Type B pancreatic cell (in vitro differentiated cells): Measurements from ENCODE around the gene HSP90AB1. TPM values are rescaled to one million over a fixed set of nuclear protein-coding genes. Genes with fewer than 3 reads are reported as not detected.

Experiments
- DNase-seq: peaks from one replicate; pipeline ENCODE4 v3.0.0; 2021; ENCODE audit warnings: mixed read lengths; ENCODE audit not compliant: unreplicated experiment; ENCODE audit errors: extremely low spot score
- H3K27ac Mint-ChIP-seq: 2 replicates; pipeline ENCODE4 v1.8.0; 2021; ENCODE audit warnings: mild to moderate bottlenecking, mixed read lengths
- H3K27me3 Mint-ChIP-seq: 2 replicates; pipeline ENCODE4 v1.8.0; 2021; ENCODE audit warnings: mixed read lengths
- H3K36me3 Mint-ChIP-seq: 2 replicates; pipeline ENCODE4 v1.8.0; 2021; ENCODE audit warnings: mixed read lengths
- H3K4me1 Mint-ChIP-seq: one replicate; pipeline ENCODE4 v1.8.0; 2021; ENCODE audit warnings: mixed read lengths; ENCODE audit not compliant: unreplicated experiment
- H3K4me3 Mint-ChIP-seq: 2 replicates; pipeline ENCODE4 v1.8.0; 2021; ENCODE audit warnings: mild to moderate bottlenecking, mixed read lengths
- H3K9me3 Mint-ChIP-seq: 2 replicates; pipeline ENCODE4 v1.8.0; 2021; ENCODE audit warnings: mixed read lengths
- CTCF ChIP-seq: fragments of 200-600 bp; sonication (generic); conservative IDR thresholded peaks from 2 replicates; pipeline ENCODE4 v1.5.0; 2021; ENCODE audit warnings: antibody characterized with exemption, mild to moderate bottlenecking
- total RNA-seq: library from RNA; stranded (reverse); gene quantifications from 2 replicates; pipeline ENCODE4 v1.2.1, GENCODE V29; 2021; ENCODE audit warnings: low replicate concordance

The HSP90AB1 gene
- total RNA-seq, 1 donor from 2014 or later = 1,082 TPM

- Mint-ChIP-seq H3K4me1 (peaks cover 15% of the 10 kb centered on the region), H3K27me3 (no peaks in the 10 kb centered on the region), H3K27ac (no peak overlapping the region), H3K4me3 (no peak overlapping the region), H3K36me3 (no peaks in the 10 kb centered on the region), H3K9me3 (no peaks in the 10 kb centered on the region)
- TF ChIP-seq CTCF = no peak
- DNase-seq = no peak
Measured at GRCh38 chr6:44202332-44202971, 44.4 kb upstream of the HSP90AB1 start.

- TF ChIP-seq CTCF = no peak
- DNase-seq = no peak
- Mint-ChIP-seq H3K27ac (peak overlapping the region; percentile 48), H3K9me3 (no peaks in the 10 kb centered on the region), H3K4me3 (no peak overlapping the region), H3K27me3 (no peaks in the 10 kb centered on the region), H3K4me1 (peaks cover 17% of the 10 kb centered on the region), H3K36me3 (no peaks in the 10 kb centered on the region)
Measured at GRCh38 chr6:44202972-44203750, 43.7 kb upstream of the HSP90AB1 start.

GRCh38 chr6:44203955-44204354 lies 42.9 kb upstream of the HSP90AB1 start:
- H3K4me3 Mint-ChIP-seq = no peak overlapping the region
- H3K27me3 Mint-ChIP-seq = no peaks in the 10 kb centered on the region
- H3K36me3 Mint-ChIP-seq = no peaks in the 10 kb centered on the region
- H3K9me3 Mint-ChIP-seq = no peaks in the 10 kb centered on the region
- no peak for DNase-seq
- peaks cover 22% of the 10 kb centered on the region for H3K4me1 Mint-ChIP-seq
- peak overlapping the region; percentile 15 for H3K27ac Mint-ChIP-seq
- TF ChIP-seq CTCF = no peak

GRCh38 chr6:44207966-44208365 lies 38.9 kb upstream of the HSP90AB1 start:
- no peaks in the 10 kb centered on the region for H3K36me3 Mint-ChIP-seq
- peaks cover 10% of the 10 kb centered on the region for H3K4me1 Mint-ChIP-seq
- no peaks in the 10 kb centered on the region for H3K27me3 Mint-ChIP-seq
- no peak overlapping the region for H3K4me3 Mint-ChIP-seq
- no peaks in the 10 kb centered on the region for H3K9me3 Mint-ChIP-seq
- no peak for DNase-seq
- no peak overlapping the region for H3K27ac Mint-ChIP-seq
- TF ChIP-seq CTCF = no peak

- Mint-ChIP-seq H3K27me3 (peaks cover 5% of the 10 kb centered on the region), H3K36me3 (no peaks in the 10 kb centered on the region), H3K9me3 (no peaks in the 10 kb centered on the region), H3K27ac (no peak overlapping the region), H3K4me1 (peaks cover 7% of the 10 kb centered on the region), H3K4me3 (no peak overlapping the region)
- no peak for DNase-seq
- TF ChIP-seq CTCF = no peak
Measured at GRCh38 chr6:44211284-44211683, 35.6 kb upstream of the HSP90AB1 start.
